SK-N-SH treated with all-trans-retinoic acid at 6 μM for 48 hours (cell line): Measurements from ENCODE around the gene MUC5B.

Experiments used
- ARNTL ChIP-seq: fragments of 450-650 bp; formaldehyde crosslinking; IDR thresholded peaks from 2 replicates; pipeline ENCODE4 v1.5.0; 2020; ENCODE audit warnings: low read depth, mild to moderate bottlenecking, moderate library complexity, borderline replicate concordance
- BACH2 ChIP-seq: fragments of 250-450 bp; sonication (Bioruptor Pico); IDR thresholded peaks from 2 replicates; pipeline ENCODE4 v1.9.0; 2021; ENCODE audit warnings: mild to moderate bottlenecking, borderline replicate concordance
- ESRRG ChIP-seq: fragments of 250-450 bp; sonication (Bioruptor Pico); IDR thresholded peaks from 2 replicates; pipeline ENCODE4 v1.6.1; 2021; ENCODE audit warnings: mild to moderate bottlenecking
- ISL1 ChIP-seq: fragments of 250-450 bp; sonication (Bioruptor Pico); IDR thresholded peaks from 2 replicates; pipeline ENCODE4 v2.1.2; 2022; ENCODE audit warnings: mild to moderate bottlenecking, moderate library complexity
- RARB ChIP-seq: fragments of 250-450 bp; sonication (Bioruptor Pico); IDR thresholded peaks from 2 replicates; pipeline ENCODE4 v1.8.0; 2021; ENCODE audit warnings: mild to moderate bottlenecking, moderate library complexity
- TOX ChIP-seq: fragments of 250-450 bp; sonication (Bioruptor Pico); IDR thresholded peaks from 2 replicates; pipeline ENCODE4 v1.8.0; 2021; ENCODE audit warnings: mild to moderate bottlenecking, moderate library complexity, borderline replicate concordance
- ZC3H10 ChIP-seq: fragments of 250-450 bp; sonication (Bioruptor Pico); IDR thresholded peaks from 2 replicates; pipeline ENCODE4 v1.5.1; 2021; ENCODE audit warnings: mild to moderate bottlenecking, moderate library complexity
- ZFP3 ChIP-seq: fragments of 250-450 bp; sonication (Bioruptor Pico); IDR thresholded peaks from 2 replicates; pipeline ENCODE4 v1.5.0; 2020; ENCODE audit warnings: mild to moderate bottlenecking, moderate library complexity
- ZFP30 ChIP-seq: fragments of 450-650 bp; formaldehyde crosslinking; IDR thresholded peaks from 2 replicates; pipeline ENCODE4 v1.5.0; 2022; ENCODE audit warnings: mild to moderate bottlenecking, moderate library complexity
- ZNF565 ChIP-seq: fragments of 450-650 bp; formaldehyde crosslinking; conservative IDR thresholded peaks from 2 replicates; pipeline ENCODE4 v1.5.0; 2020; ENCODE audit warnings: low read depth, mild to moderate bottlenecking, moderate library complexity
- ZNF70 ChIP-seq: fragments of 450-650 bp; formaldehyde crosslinking; IDR thresholded peaks from 2 replicates; pipeline ENCODE4 v1.5.0; 2020; ENCODE audit warnings: mild to moderate bottlenecking, moderate library complexity
- TF ChIP-seq, protein P1 (sequence below): fragments of 250-450 bp; sonication (Bioruptor Pico); IDR thresholded peaks from 2 replicates; pipeline ENCODE4 v1.8.0; 2020; ENCODE audit warnings: mild to moderate bottlenecking, moderate library complexity, borderline replicate concordance
- TF ChIP-seq, protein P2 (sequence below): fragments of 250-450 bp; sonication (Bioruptor Pico); IDR thresholded peaks from 2 replicates; pipeline ENCODE4 v1.8.0; 2021; ENCODE audit warnings: low read depth, mild to moderate bottlenecking, moderate library complexity, borderline replicate concordance

DNA sequence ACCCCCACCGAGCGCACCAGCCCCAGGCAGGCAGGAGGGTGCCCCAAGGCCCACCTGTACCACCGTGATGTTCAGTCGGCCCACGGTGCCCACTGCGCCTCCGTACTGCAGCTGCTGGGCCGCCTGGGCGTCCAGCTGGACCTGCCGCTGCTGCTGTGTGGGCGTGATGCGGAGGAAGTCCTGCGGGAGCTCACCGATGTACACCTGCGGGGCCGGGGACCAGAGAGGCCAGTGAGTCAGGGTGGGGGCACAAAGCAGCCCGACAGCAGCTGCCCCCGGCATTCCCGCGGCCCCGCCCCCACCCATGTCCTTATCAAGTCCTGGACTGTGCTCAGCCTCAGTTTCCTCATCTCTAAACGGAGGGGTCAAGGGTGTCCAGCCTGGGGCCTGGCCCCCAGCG lies 72.7 kb downstream of the MUC5B start:
- TF ChIP-seq BACH2 (CRISPR knock-in tag) = no peak
- TF ChIP-seq RARB = no peak
- no peak for TF ChIP-seq ARNTL (CRISPR knock-in tag)
- TF ChIP-seq ISL1 (CRISPR knock-in tag) = no peak
- no peak for TF ChIP-seq ZC3H10
- TF ChIP-seq TOX = no peak
- TF ChIP-seq ZFP30 = no peak
- no peak for TF ChIP-seq ZFP3
- TF ChIP-seq, protein P1, sequence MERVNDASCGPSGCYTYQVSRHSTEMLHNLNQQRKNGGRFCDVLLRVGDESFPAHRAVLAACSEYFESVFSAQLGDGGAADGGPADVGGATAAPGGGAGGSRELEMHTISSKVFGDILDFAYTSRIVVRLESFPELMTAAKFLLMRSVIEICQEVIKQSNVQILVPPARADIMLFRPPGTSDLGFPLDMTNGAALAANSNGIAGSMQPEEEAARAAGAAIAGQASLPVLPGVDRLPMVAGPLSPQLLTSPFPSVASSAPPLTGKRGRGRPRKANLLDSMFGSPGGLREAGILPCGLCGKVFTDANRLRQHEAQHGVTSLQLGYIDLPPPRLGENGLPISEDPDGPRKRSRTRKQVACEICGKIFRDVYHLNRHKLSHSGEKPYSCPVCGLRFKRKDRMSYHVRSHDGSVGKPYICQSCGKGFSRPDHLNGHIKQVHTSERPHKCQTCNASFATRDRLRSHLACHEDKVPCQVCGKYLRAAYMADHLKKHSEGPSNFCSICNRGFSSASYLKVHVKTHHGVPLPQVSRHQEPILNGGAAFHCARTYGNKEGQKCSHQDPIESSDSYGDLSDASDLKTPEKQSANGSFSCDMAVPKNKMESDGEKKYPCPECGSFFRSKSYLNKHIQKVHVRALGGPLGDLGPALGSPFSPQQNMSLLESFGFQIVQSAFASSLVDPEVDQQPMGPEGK (CRISPR knock-in tag) = no peak
- no peak for TF ChIP-seq ZNF70 (CRISPR knock-in tag)
- TF ChIP-seq ZNF565 (CRISPR knock-in tag) = no peak
- TF ChIP-seq ESRRG (CRISPR knock-in tag) = no peak
- TF ChIP-seq, protein P2, sequence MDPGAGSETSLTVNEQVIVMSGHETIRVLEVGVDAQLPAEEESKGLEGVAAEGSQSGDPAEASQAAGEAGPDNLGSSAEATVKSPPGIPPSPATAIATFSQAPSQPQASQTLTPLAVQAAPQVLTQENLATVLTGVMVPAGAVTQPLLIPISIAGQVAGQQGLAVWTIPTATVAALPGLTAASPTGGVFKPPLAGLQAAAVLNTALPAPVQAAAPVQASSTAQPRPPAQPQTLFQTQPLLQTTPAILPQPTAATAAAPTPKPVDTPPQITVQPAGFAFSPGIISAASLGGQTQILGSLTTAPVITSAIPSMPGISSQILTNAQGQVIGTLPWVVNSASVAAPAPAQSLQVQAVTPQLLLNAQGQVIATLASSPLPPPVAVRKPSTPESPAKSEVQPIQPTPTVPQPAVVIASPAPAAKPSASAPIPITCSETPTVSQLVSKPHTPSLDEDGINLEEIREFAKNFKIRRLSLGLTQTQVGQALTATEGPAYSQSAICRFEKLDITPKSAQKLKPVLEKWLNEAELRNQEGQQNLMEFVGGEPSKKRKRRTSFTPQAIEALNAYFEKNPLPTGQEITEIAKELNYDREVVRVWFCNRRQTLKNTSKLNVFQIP (CRISPR knock-in tag) = no peak
